GM06990 (cell line): ENCODE measurements around the gene HS6ST1.

ENCODE experiments used
- DNase-seq: peaks from one replicate; pipeline ENCODE4 v3.0.0-alpha.2; 2011; ENCODE audit not compliant: insufficient read length; ENCODE audit errors: extremely low read depth
- H3K27me3 ChIP-seq: replicated peaks from 2 replicates; pipeline ENCODE4 v1.6.0; 2011; ENCODE audit warnings: low read length; ENCODE audit not compliant: control insufficient read depth, insufficient read depth
- H3K36me3 ChIP-seq: 2 replicates; pipeline ENCODE4 v1.5.1; 2011; ENCODE audit warnings: low read length; ENCODE audit not compliant: control insufficient read depth, insufficient read depth
- H3K4me3 ChIP-seq: replicated peaks from 2 replicates; pipeline ENCODE4 v1.5.1; 2011; ENCODE audit warnings: low read depth, mild to moderate bottlenecking, control low read depth, low read length
- CTCF ChIP-seq: IDR thresholded peaks from 2 replicates; pipeline ENCODE4 v1.5.1; 2011; ENCODE audit warnings: low read length, control low read depth, mild to moderate bottlenecking, inconsistent platforms; ENCODE audit not compliant: insufficient read depth, poor library complexity, severe bottlenecking

Gene HS6ST1

DNA sequence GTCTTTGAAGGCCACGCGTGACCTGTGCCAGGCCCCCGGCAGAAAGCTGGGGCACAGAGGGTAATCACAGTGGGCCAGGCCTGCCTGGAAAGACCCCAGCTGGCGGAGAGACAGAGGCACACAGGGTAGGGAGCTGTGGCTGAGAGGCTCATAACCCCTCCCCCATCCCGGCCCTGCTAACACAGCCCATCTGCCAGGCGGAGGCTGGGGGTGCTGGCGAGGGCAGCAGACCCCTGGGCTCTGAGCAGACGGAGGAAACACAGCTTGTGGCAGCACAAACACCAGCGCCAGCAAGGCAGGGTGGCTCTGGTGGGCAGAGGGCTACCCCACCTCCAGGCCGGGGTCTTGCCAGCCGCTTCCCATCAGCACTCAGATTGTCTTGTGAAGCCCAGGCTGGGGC lies 19.0 kb downstream of the HS6ST1 start:
- TF ChIP-seq CTCF: no peak
- no peak for DNase-seq
- H3K4me3 ChIP-seq: no peak overlapping the region
- H3K36me3 ChIP-seq: no peaks in the 10 kb centered on the region
- H3K27me3 ChIP-seq: no peaks in the 10 kb centered on the region

DNA sequence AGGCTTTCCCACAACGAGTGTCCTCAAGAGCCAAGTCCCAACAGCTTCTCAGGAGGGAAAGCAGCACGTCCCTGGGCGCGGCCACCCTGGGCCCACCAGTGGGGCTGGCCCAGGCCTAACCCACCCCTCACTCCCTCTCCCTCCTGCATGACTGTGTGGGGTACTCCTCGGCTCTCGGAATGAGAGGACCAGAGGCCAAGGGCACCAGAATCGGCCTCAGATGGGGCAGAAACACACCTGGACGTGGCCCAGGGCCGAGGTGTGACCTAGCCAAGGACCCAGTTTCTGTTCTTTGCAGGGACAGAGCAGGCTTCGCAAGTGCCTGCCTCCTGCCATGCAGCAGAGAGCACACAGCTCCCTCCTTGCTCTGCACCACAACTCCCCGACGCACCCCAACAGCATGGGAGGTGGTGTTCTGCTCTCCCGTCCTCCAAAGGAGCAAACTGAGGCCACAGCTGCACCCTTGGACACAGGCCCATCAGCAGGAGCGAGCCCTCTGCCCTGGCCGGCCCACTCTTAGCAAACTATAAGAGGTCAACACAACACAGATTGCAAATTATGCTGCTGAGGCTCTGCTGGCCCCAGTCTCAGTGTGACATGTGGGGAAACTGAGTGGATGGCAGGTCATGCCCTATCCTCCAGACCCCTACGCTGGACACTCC lies 19.7 kb downstream of the HS6ST1 start:
- H3K36me3 ChIP-seq: no peaks in the 10 kb centered on the region
- DNase-seq: no peak
- no peak overlapping the region for H3K4me3 ChIP-seq
- TF ChIP-seq CTCF: no peak
- no peaks in the 10 kb centered on the region for H3K27me3 ChIP-seq

GRCh38 chr2:128298286-128298685 lies 20.4 kb downstream of the HS6ST1 start:
- no peak overlapping the region for H3K4me3 ChIP-seq
- H3K36me3 ChIP-seq: no peaks in the 10 kb centered on the region
- no peaks in the 10 kb centered on the region for H3K27me3 ChIP-seq
- no peak for DNase-seq
- TF ChIP-seq CTCF: no peak

DNA sequence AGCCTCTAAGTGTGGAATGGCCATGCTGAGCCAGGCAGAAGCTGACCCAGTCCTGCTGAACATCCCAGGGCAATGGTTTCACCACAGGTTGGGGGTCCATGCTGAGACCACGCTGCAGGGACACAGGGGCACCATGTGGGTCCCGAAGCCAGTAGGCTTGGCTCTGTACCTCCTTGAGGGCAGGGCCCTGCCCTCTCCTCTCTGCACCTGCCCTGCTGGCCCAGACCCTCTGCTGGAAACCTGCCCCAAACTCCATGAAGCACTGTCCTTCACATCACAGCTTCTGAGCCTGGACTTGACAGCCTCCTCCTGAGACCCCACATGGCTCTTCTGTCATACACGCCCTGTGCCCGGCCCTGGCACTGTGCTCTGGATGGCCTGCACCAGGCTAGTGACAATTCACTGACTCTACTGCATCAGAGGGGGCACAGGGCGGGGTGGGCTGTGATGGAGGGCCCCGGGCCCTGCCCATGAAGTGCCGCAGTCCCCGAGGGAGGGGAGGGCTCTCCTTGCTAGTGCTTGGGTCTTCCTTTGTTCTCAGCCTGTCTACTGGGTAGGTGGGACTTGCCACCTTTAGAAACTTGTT lies 24.7 kb downstream of the HS6ST1 start:
- Histone ChIP-seq H3K4me3 (no peak overlapping the region), H3K27me3 (no peaks in the 10 kb centered on the region), H3K36me3 (no peaks in the 10 kb centered on the region; the same call in 1 of the 2 replicates)
- no peak for TF ChIP-seq CTCF
- DNase-seq: no peak

DNA sequence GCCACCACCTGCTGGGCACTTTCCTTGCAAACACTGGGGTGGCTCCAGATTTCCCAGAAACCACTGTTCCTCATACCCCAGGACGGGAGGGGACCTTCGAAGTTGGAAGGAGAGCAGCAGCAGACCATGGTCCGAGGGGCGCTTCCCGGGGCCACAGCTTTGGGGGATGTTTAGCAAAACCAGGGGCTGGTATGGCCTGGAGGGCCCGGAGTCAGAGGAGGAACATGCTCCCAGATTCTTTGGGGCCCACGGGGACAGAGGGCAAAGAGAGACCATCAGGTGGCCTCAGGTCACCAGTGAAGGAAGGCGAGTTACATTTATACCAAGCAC lies 25.3 kb downstream of the HS6ST1 start:
- no peaks in the 10 kb centered on the region; the same call in 1 of the 2 replicates for H3K36me3 ChIP-seq
- no peaks in the 10 kb centered on the region for H3K27me3 ChIP-seq
- DNase-seq: no peak
- no peak for TF ChIP-seq CTCF
- no peak overlapping the region for H3K4me3 ChIP-seq
